Fibroblast of lung (primary cell): Measurements from ENCODE around the gene ZNF423. TPM values are rescaled to one million over a fixed set of nuclear protein-coding genes. Genes with fewer than 3 reads are reported as not detected.

Source experiments
- DNase-seq, 2 donors: peaks; one replicate each; pipeline versions ENCODE4 v3.0.0 to v3.0.0-alpha.2; 2010; ENCODE audit warnings: low read depth in 2 of 2
- H2AFZ ChIP-seq: 2 replicates; pipeline ENCODE4 v1.5.1; 2012; ENCODE audit warnings: low read length, control low read depth, inconsistent platforms
- H3K27ac ChIP-seq: 2 replicates; pipeline ENCODE4 v1.5.1; 2011; ENCODE audit warnings: low read length, control low read depth; ENCODE audit not compliant: insufficient read depth
- H3K27me3 ChIP-seq: 2 replicates; pipeline ENCODE4 v1.5.1; 2011; ENCODE audit warnings: mild to moderate bottlenecking, low read length; ENCODE audit not compliant: control insufficient read depth, insufficient read depth
- H3K36me3 ChIP-seq: 2 replicates; pipeline ENCODE4 v1.5.1; 2011; ENCODE audit warnings: low read length; ENCODE audit not compliant: control insufficient read depth, insufficient read depth
- H3K4me1 ChIP-seq: 2 replicates; pipeline ENCODE4 v1.5.1; 2011; ENCODE audit warnings: low read length; ENCODE audit not compliant: control insufficient read depth, insufficient read depth; ENCODE audit errors: extremely low read depth
- H3K4me2 ChIP-seq: 2 replicates; pipeline ENCODE4 v1.5.1; 2011; ENCODE audit warnings: low read length, control low read depth; ENCODE audit not compliant: insufficient read depth; ENCODE audit errors: extremely low read depth
- H3K4me3 ChIP-seq, 4 experiments: fragments of 200-600 bp in 1 of 4; sonication (generic) in 1 of 4; replicated peaks in 1 of 4; 2 replicates each; pipeline ENCODE4 v1.5.1; 2011 to 2016; ENCODE audit warnings: low read length in 4 of 4, low read depth in 3 of 4, mild to moderate bottlenecking in 3 of 4, control low read depth in 2 of 4, inconsistent platforms in 1 of 4, mixed read lengths in 1 of 4; ENCODE audit not compliant: insufficient read depth in 1 of 4; ENCODE audit errors: control extremely low read depth in 1 of 4
- H3K79me2 ChIP-seq: 2 replicates; pipeline ENCODE4 v1.5.1; 2012; ENCODE audit warnings: mild to moderate bottlenecking, low read length, inconsistent platforms; ENCODE audit not compliant: control insufficient read depth, insufficient read depth
- H3K9ac ChIP-seq: 2 replicates; pipeline ENCODE4 v1.5.1; 2011; ENCODE audit warnings: mild to moderate bottlenecking, low read length, control low read depth; ENCODE audit not compliant: insufficient read depth
- H3K9me3 ChIP-seq: 2 replicates; pipeline ENCODE4 v1.5.1; 2012; ENCODE audit warnings: low read depth, low read length; ENCODE audit not compliant: control insufficient read depth, insufficient read depth
- H4K20me1 ChIP-seq: 2 replicates; pipeline ENCODE4 v1.5.1; 2011; ENCODE audit warnings: low read length; ENCODE audit not compliant: control insufficient read depth, insufficient read depth; ENCODE audit errors: extremely low read depth
- CTCF ChIP-seq, 2 donors: IDR thresholded peaks in 1 of 2; conservative IDR thresholded peaks in 1 of 2; 1 replicate in 1 of 2; 2 replicates in 1 of 2; pipeline ENCODE4 v1.5.1; 2011 to 2012; ENCODE audit warnings: low read length in 2 of 2, control low read depth in 1 of 2, inconsistent platforms in 1 of 2, low read depth in 1 of 2, mild to moderate bottlenecking in 1 of 2
- EZH2 ChIP-seq: IDR thresholded peaks from 2 replicates; pipeline ENCODE4 v1.5.1; 2012; ENCODE audit warnings: low read length, control low read depth, mild to moderate bottlenecking; ENCODE audit errors: missing control alignments
- polyA plus RNA-seq, 2 donors: library from polyadenylated mRNA; depleted of rRNA in 1 of 2; stranded (reverse) in 1 of 2; unstranded in 1 of 2; fragments of >200 nt; gene quantifications; 2 replicates each; pipeline ENCODE4 v1.2.1, GENCODE V29; 2011 to 2012; ENCODE audit warnings: missing spikeins in 1 of 2
- total RNA-seq: library from RNA; depleted of rRNA; stranded (reverse); fragments of >200 nt; gene quantifications from 2 replicates; pipeline ENCODE4 v1.2.1, GENCODE V29; 2014

Gene ZNF423
- total and polyA plus RNA-seq, 2 donors (not counting 1 experiment from before 2014, with no cell fraction given), result 0.07 to 0.17 TPM

GRCh38 chr16:49542391-49542891 is 313.5 kb downstream of the ZNF423 start:
- Histone ChIP-seq H3K79me2 (no peaks in the 10 kb centered on the region), H2AFZ (no peak overlapping the region), H4K20me1 (no peaks in the 10 kb centered on the region), H3K9me3 (no peaks in the 10 kb centered on the region), H3K27me3 (no peaks in the 10 kb centered on the region), H3K36me3 (no peaks in the 10 kb centered on the region), H3K27ac (no peak overlapping the region), H3K4me3 (no peak overlapping the region), H3K9ac (no peak overlapping the region), H3K4me1 (no peaks in the 10 kb centered on the region), H3K4me2 (no peak overlapping the region)
- no peak for DNase-seq
- TF ChIP-seq EZH2, result no peak
- TF ChIP-seq CTCF (conservative IDR thresholded peaks at IDR 0.05 in 1 of 2, IDR thresholded peaks at IDR 0.05 in 1 of 2; ENCODE audit: low read depth in 1 of 2, low read length in 2 of 2), result no peak

GRCh38 chr16:49540836-49541235 is 315.1 kb downstream of the ZNF423 start:
- Histone ChIP-seq H3K4me2 (no peak overlapping the region), H3K9me3 (no peaks in the 10 kb centered on the region), H2AFZ (no peak overlapping the region), H3K79me2 (no peaks in the 10 kb centered on the region), H3K4me3 (no peak overlapping the region), H3K36me3 (no peaks in the 10 kb centered on the region), H3K27ac (no peak overlapping the region), H3K9ac (no peak overlapping the region), H3K4me1 (no peaks in the 10 kb centered on the region), H3K27me3 (no peaks in the 10 kb centered on the region), H4K20me1 (no peaks in the 10 kb centered on the region)
- no peak for TF ChIP-seq CTCF (conservative IDR thresholded peaks at IDR 0.05 in 1 of 2, IDR thresholded peaks at IDR 0.05 in 1 of 2; ENCODE audit: low read depth in 1 of 2, low read length in 2 of 2)
- DNase-seq, result no peak

- TF ChIP-seq CTCF (conservative IDR thresholded peaks at IDR 0.05 in 1 of 2, IDR thresholded peaks at IDR 0.05 in 1 of 2; ENCODE audit: low read depth in 1 of 2, low read length in 2 of 2), result no peak
- TF ChIP-seq EZH2, result no peak
- Histone ChIP-seq H2AFZ (no peak overlapping the region), H3K36me3 (no peaks in the 10 kb centered on the region), H3K4me1 (no peaks in the 10 kb centered on the region), H3K27me3 (no peaks in the 10 kb centered on the region), H3K27ac (no peak overlapping the region), H3K9me3 (no peaks in the 10 kb centered on the region), H3K4me3 (no peak overlapping the region), H3K4me2 (no peak overlapping the region), H3K79me2 (no peaks in the 10 kb centered on the region), H3K9ac (no peak overlapping the region), H4K20me1 (no peaks in the 10 kb centered on the region)
- no peak for DNase-seq
Measured at GRCh38 chr16:49539758-49540157, 316.2 kb downstream of the ZNF423 start.
